ENCODE data around the gene UBA6.

UBA6 gene

DNA sequence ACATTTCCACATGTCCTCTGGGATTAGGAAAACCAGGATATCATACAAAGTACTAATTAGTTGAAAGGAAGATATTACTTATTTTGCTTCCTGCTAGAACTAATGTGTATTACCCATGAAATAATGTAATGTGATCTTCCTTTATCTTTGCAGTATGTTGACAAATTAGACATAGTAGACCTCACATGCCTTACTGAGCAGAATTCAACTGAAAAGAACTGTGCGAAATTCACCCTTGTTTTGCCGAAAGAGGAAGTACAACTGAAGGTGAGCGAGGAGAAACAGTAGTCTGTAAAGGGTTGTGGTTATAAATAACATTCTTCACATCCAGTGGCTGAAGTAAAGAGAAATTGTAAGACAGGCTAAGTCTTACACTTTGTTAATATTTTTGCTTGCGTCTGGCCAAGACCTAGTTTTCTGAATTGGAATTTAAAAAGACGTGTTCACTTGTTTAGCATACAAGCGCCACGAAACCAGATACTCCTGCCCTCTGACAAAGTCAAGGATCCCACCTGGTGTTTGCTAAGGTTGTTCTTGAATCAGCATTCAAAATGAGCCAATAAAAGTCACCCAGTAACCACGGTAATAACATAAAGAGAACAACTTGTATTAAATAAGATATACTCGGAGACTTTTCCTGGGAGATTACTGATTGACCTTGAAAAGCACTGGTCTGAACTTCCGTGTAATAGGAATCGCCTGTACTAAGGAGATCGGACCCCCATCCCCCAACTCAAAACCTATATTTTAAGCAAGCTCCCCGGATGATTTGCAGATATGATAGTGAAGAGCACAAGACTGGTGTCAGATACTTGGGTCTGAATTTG, 125.5 kb downstream of the UBA6 start:
- no peak for DNase-seq

DNA sequence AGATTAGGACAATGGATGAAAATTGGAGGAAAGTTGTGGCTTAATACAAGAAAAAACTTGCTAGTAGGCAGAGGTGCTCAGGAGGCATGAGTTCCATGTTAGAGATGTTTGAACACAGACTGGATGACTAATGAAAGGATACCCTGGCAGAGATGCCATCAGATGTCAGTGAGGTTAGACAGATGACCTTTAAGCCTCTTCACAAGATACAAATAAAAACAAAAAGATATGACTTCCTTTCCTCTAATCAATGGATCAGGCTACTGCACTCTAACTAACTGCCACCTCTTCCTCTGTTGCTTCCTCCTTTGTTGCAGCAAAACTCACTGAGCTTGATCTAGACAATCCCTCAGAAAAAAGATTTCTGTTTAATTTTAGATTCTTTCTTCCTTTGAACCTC, 127.8 kb downstream of the UBA6 start:
- DNase-seq = no peak

DNA sequence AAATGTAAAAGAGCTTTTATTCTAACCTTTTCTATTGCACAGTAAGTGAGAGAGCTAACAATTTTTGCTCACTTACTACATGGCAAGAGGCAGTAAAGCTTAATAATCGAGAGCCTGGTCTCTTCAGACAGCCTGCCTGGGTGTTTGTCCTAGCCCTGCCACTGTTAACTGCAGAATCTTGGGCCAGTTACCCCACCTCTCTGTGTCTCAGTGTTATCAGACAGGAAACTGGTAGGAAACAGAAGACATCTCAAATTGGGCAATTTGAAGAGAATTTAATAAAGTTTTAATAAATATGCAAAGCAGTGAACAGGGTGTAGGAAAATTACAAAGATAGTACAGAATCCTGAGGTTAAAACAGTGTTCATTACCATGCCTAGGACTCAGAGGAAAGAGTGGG, 129.0 kb downstream of the UBA6 start:
- no peak for DNase-seq

DNA sequence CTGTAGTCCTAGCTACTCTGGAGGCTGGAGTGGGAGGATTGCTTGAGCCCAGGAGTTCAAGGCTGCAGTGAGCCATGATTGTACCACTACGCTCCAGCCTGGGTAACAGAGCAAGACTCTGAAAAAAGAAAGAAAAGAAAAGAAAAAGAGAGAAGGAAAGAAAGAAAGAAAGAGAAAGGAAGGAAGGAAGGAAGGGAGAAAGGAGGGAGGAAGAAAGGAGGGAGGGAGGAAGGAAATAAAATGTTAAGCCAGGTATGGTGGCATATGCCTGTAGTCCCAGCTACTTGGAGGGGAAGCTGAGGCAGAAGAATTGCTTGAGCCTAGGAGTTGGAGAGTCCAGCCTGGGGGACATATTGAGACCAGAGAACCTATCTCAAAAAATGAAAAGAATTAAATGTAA, 130.4 kb downstream of the UBA6 start:
- no peak for DNase-seq

DNA sequence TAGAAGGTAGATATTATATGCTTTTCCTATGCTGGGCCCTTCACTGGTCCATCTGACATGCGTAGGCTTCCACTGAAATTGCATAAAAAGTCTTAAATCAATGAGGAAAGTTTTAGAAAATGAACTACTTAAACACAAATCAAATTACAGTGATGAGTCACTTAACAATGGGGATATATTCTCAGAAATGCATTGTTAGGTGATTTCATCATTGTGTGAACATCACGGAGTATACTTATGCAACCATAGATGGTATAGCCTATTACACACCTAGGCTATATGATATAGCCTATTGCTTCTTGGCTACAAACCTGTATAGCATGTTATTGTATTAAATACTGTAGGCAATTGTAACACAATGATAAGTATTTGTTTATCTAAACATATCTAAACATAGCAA, 132.1 kb downstream of the UBA6 start:
- DNase-seq = no peak

DNA sequence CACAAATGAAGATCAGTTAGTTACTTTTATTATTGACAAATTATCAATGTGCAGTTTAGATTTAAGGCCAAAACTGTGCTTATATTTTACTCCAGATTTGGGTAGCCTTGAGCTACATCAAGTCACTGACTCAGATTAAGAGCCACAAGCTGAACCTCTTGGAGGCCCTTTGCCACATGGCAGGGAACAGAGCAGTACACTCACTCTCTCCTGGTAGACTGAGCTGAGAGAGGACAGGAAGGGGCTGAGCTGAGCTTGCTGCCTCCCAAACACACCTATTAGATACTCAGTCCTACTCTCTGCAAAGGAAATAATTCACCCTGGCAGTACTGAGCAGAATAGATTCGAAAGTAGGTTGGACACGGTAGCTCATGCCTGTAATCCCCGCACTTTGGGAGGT, 134.6 kb downstream of the UBA6 start:
- no peak for DNase-seq

DNA sequence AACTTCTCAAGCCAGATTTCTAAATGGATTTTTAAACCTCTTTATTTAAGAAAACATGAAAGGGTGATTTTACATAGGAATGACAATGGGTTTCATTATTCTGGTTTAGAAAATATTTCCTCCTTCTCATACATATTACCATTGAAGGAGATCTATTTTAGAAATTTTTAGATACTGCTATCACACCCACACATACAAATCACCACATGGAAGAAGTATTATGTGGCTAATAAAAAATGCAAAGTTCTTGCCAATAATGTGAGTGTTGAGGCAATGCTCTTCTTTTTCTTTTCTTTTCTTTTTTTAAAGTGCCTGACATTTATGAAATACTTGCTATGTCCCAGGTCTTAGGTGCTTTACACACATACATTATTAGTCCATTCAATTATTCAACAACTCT, 135.7 kb downstream of the UBA6 start:
- no peak for DNase-seq
